Glutamatergic neuron (in vitro differentiated cells): ENCODE measurements around the gene SLC47A2. TPM values are rescaled to one million over a fixed set of nuclear protein-coding genes. Genes with fewer than 3 reads are reported as not detected.
A peak's percentile ranks its signal among the peaks of the same experiment; 100 is the strongest.

Source experiments
- DNase-seq: peaks from one replicate; pipeline ENCODE4 v3.0.0; 2022
- H3K27ac Mint-ChIP-seq: one replicate; pipeline ENCODE4 v1.8.0; 2020; ENCODE audit warnings: mild to moderate bottlenecking, mixed read lengths, inconsistent platforms; ENCODE audit not compliant: unreplicated experiment
- H3K27me3 Mint-ChIP-seq: one replicate; pipeline ENCODE4 v1.8.0; 2020; ENCODE audit warnings: mild to moderate bottlenecking, moderate library complexity, mixed read lengths, inconsistent platforms; ENCODE audit not compliant: unreplicated experiment
- H3K36me3 Mint-ChIP-seq: one replicate; pipeline ENCODE4 v1.8.0; 2020; ENCODE audit warnings: mild to moderate bottlenecking, mixed read lengths, inconsistent platforms; ENCODE audit not compliant: unreplicated experiment
- H3K4me1 Mint-ChIP-seq: one replicate; pipeline ENCODE4 v1.8.0; 2020; ENCODE audit warnings: mild to moderate bottlenecking, low read depth, mixed read lengths, inconsistent platforms; ENCODE audit not compliant: unreplicated experiment
- H3K4me3 Mint-ChIP-seq: one replicate; pipeline ENCODE4 v1.8.0; 2020; ENCODE audit warnings: mild to moderate bottlenecking, mixed read lengths, inconsistent platforms; ENCODE audit not compliant: unreplicated experiment
- H3K9me3 Mint-ChIP-seq: one replicate; pipeline ENCODE4 v1.8.0; 2020; ENCODE audit warnings: mild to moderate bottlenecking, moderate library complexity, mixed read lengths, inconsistent platforms; ENCODE audit not compliant: unreplicated experiment
- total RNA-seq: library from RNA; stranded (reverse); fragmentation: NEBNext Ultra II Directional; extraction: Animal tissue kit (Norgen Biotek cat#: 25700); gene quantifications from one replicate; pipeline ENCODE4 v1.2.1, GENCODE V29; 2021; ENCODE audit not compliant: unreplicated experiment
- TF ChIP-seq, protein P1 (sequence below): fragments of 200-600 bp; sonication (generic); IDR thresholded peaks from one replicate; pipeline ENCODE4 v1.5.0; 2021; ENCODE audit not compliant: partially characterized antibody, unreplicated experiment

SLC47A2 gene
- total RNA-seq, 1 donor from 2014 or later, result not detected

GRCh38 chr17:19705771-19706770, 10.3 kb downstream of the SLC47A2 start:
- no peak overlapping the region for H3K27ac Mint-ChIP-seq

DNA sequence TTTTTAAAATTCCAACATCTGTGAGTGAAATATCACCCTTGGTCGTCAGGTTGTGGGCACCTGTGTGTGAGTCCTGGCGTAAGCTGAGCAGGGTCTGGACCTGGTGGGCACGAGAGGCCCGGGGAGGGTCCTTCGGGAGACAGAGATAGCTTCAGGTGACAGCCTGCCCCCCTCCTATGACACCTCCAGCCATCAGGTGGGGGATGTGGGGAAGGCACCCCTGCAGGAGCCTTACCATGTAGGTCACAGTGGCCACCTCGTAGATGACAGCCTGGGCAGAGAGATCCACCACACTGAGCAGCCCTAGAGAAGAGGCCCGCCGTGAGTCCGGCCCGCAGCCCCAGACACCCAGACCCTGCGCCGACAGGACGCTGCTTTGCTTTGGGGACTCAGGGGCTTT, 11.2 kb downstream of the SLC47A2 start:
- no peak for DNase-seq

More at GRCh38 chr17:19705771-19706770, 10.3 kb downstream of the SLC47A2 start:
- Mint-ChIP-seq H3K27me3 (peaks cover 6% of the 10 kb centered on the region), H3K9me3 (peaks cover 6% of the 10 kb centered on the region), H3K4me3 (no peak overlapping the region), H3K36me3 (no peaks in the 10 kb centered on the region), H3K4me1 (peaks cover 22% of the 10 kb centered on the region)
- no peak for DNase-seq
- TF ChIP-seq, protein P1, sequence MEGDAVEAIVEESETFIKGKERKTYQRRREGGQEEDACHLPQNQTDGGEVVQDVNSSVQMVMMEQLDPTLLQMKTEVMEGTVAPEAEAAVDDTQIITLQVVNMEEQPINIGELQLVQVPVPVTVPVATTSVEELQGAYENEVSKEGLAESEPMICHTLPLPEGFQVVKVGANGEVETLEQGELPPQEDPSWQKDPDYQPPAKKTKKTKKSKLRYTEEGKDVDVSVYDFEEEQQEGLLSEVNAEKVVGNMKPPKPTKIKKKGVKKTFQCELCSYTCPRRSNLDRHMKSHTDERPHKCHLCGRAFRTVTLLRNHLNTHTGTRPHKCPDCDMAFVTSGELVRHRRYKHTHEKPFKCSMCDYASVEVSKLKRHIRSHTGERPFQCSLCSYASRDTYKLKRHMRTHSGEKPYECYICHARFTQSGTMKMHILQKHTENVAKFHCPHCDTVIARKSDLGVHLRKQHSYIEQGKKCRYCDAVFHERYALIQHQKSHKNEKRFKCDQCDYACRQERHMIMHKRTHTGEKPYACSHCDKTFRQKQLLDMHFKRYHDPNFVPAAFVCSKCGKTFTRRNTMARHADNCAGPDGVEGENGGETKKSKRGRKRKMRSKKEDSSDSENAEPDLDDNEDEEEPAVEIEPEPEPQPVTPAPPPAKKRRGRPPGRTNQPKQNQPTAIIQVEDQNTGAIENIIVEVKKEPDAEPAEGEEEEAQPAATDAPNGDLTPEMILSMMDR, result no peak

DNA sequence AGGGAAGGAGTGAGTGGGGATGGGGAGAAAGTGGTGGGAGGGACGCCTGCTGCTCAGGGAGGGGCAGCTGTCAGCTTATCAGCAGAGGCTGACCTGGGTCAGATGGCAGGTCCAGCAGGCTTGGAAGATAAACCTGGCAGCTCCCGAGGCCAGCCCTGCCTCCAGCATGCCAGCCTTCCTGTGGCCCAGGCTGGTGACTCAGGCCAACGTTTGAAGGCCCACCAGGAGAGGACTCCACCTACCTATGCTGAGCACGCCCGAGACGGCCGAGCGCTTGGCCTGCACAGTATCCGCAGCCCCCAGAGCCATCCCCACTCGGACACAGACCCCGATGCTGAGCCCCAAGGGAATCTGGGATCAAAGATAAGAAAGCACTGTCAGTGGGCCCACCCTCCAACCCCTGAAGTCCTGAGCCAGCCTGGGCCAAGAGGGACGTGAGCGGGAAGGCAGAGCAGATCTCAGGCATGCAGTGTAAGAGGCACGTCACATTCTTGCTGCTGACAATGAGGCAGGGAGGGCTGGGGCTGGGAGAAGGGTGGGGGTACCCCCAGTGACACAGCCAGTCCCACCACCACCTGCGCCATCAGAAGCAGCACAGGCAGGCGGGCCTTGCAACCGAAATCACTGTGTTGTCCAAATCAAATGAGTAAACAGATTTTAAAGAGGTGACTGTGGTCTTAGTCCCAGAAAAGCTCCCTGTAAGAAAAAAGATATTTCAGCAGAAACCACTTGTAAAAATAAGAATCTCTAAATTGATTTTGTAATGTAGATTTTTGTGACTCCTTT, 12.4 kb downstream of the SLC47A2 start:
- peaks cover 6% of the 10 kb centered on the region for H3K9me3 Mint-ChIP-seq
- H3K27me3 Mint-ChIP-seq, result peaks cover 4% of the 10 kb centered on the region
- no peaks in the 10 kb centered on the region for H3K36me3 Mint-ChIP-seq
- TF ChIP-seq, protein P1, result no peak
- peak overlapping the region; percentile 59 for H3K4me3 Mint-ChIP-seq
- peak; percentile 45 for DNase-seq
- peak overlapping the region; percentile 83 for H3K27ac Mint-ChIP-seq
- peaks cover 22% of the 10 kb centered on the region for H3K4me1 Mint-ChIP-seq

More for the DNA sequence above, 11.2 kb downstream of the SLC47A2 start:
- no peaks in the 10 kb centered on the region for H3K36me3 Mint-ChIP-seq
- H3K27me3 Mint-ChIP-seq, result peaks cover 6% of the 10 kb centered on the region
- TF ChIP-seq, protein P1, result no peak
- H3K4me3 Mint-ChIP-seq, result no peak overlapping the region
- H3K9me3 Mint-ChIP-seq, result peaks cover 6% of the 10 kb centered on the region
- H3K4me1 Mint-ChIP-seq, result peaks cover 22% of the 10 kb centered on the region
- no peak overlapping the region for H3K27ac Mint-ChIP-seq

- Mint-ChIP-seq H3K4me1 (peaks cover 20% of the 10 kb centered on the region), H3K27ac (peak overlapping the region; percentile 83), H3K27me3 (peaks cover 4% of the 10 kb centered on the region), H3K4me3 (peak overlapping the region; percentile 59), H3K9me3 (peaks cover 5% of the 10 kb centered on the region), H3K36me3 (no peaks in the 10 kb centered on the region)
- DNase-seq, result no peak
- TF ChIP-seq, protein P1, result no peak
These were observed 13.1 kb downstream of the SLC47A2 start for GRCh38 chr17:19703106-19703827.
